ENCODE measurements around the gene NT5DC1.

GRCh38 chr6:116136933-116137340, 36.3 kb downstream of the NT5DC1 start:
- TF ChIP-seq ZBTB49 (tag by site-specific recombination; IDR thresholded peaks at IDR 0.05; ENCODE audit: low read depth) (no peak), KLF17 (tag by site-specific recombination; IDR thresholded peaks at IDR 0.05) (no peak), REST (tag by site-specific recombination; IDR thresholded peaks at IDR 0.05) (no peak), CTCF (tag by site-specific recombination; IDR thresholded peaks at IDR 0.05) (no peak), ZBTB17 (tag by site-specific recombination; IDR thresholded peaks at IDR 0.05) (no peak), ZNF677 (tag by site-specific recombination; IDR thresholded peaks at IDR 0.05) (no peak), ZNF558 (tag by site-specific recombination; IDR thresholded peaks at IDR 0.05) (no peak), PRDM4 (tag by site-specific recombination; IDR thresholded peaks at IDR 0.05) (no peak), ZBTB1 (tag by site-specific recombination; IDR thresholded peaks at IDR 0.05) (no peak), ZNF302 (tag by site-specific recombination; IDR thresholded peaks at IDR 0.05; ENCODE audit: low read depth) (no peak), HIC1 (tag by site-specific recombination; IDR thresholded peaks at IDR 0.05) (no peak), OVOL3 (tag by site-specific recombination; IDR thresholded peaks at IDR 0.05) (no peak), ZNF366 (tag by site-specific recombination; conservative IDR thresholded peaks at IDR 0.05) (no peak)
